ENCODE data around the gene PMAIP1.
A peak's percentile ranks its signal among the peaks of the same experiment; 100 is the strongest.
"Not testable (repeated sequence)": the region's sequence is repeated elsewhere in the genome, so short reads cannot be mapped to it uniquely, and the experiment has no call there.

Gene PMAIP1

GRCh38 chr18:59899298-59900221, at the start of gene PMAIP1:
Gene PMAIP1 (plus strand): TSS chr18:59899996. CDS start chr18:59900178, 182 bp downstream.
- peak; percentile 96 for DNase-seq

GRCh38 chr18:59851784-59852399, 47.9 kb upstream of the PMAIP1 start:
- DNase-seq = no peak

- no peak for DNase-seq
These were observed 47.2 kb upstream of the PMAIP1 start for GRCh38 chr18:59852548-59852947.

GRCh38 chr18:59853380-59853779, 46.4 kb upstream of the PMAIP1 start:
- no peak for DNase-seq

- not testable (repeated sequence) for DNase-seq
These were observed 45.8 kb upstream of the PMAIP1 start for GRCh38 chr18:59853988-59854387.

- no peak for DNase-seq
These were observed 38.8 kb upstream of the PMAIP1 start for GRCh38 chr18:59861009-59861408.

- DNase-seq = no peak
These were observed 37.6 kb upstream of the PMAIP1 start for GRCh38 chr18:59861963-59862819.

GRCh38 chr18:59865241-59865986, 34.4 kb upstream of the PMAIP1 start:
- DNase-seq = no peak

GRCh38 chr18:59866551-59867269, 33.1 kb upstream of the PMAIP1 start:
- no peak for DNase-seq

GRCh38 chr18:59867337-59868104, 32.3 kb upstream of the PMAIP1 start:
- DNase-seq = no peak

- peak; percentile 64 for DNase-seq
These were observed 29.1 kb upstream of the PMAIP1 start for GRCh38 chr18:59870623-59871130.

GRCh38 chr18:59871711-59872362, 28.0 kb upstream of the PMAIP1 start:
- no peak for DNase-seq

- peak; percentile 59 for DNase-seq
These were observed 26.2 kb upstream of the PMAIP1 start for GRCh38 chr18:59873641-59874040.

GRCh38 chr18:59874166-59874565, 25.6 kb upstream of the PMAIP1 start:
- peak; percentile 97 for DNase-seq

GRCh38 chr18:59876310-59876626, 23.5 kb upstream of the PMAIP1 start:
- no peak for DNase-seq

GRCh38 chr18:59877361-59877760, 22.4 kb upstream of the PMAIP1 start:
- no peak for DNase-seq

- no peak for DNase-seq
These were observed 21.2 kb upstream of the PMAIP1 start for GRCh38 chr18:59878644-59879043.

- peak; percentile 45 for DNase-seq
These were observed 17.8 kb upstream of the PMAIP1 start for GRCh38 chr18:59881728-59882656.

GRCh38 chr18:59884351-59884750, 15.4 kb upstream of the PMAIP1 start:
- no peak for DNase-seq
